Neural cell (in vitro differentiated cells): ENCODE data around the gene PMF1. TPM values are rescaled to one million over a fixed set of nuclear protein-coding genes. Genes with fewer than 3 reads are reported as not detected.

Experiments
- H2AFZ ChIP-seq: fragments of 200-600, 300-800 bp; sonication (generic), shearing (Covaris generic); 2 replicates; pipeline ENCODE4 v1.6.0; 2014; ENCODE audit warnings: low read depth, mild to moderate bottlenecking, antibody characterized with exemption, low read length, moderate library complexity
- H3F3A ChIP-seq: fragments of 200-600 bp; shearing (Covaris generic); 2 replicates; pipeline ENCODE4 v1.6.1; 2016; ENCODE audit warnings: mild to moderate bottlenecking, moderate library complexity, mixed read lengths, antibody characterized with exemption, low read length; ENCODE audit not compliant: insufficient read depth, poor library complexity, severe bottlenecking
- H3K27ac ChIP-seq: fragments of 200-600, 300-800 bp; sonication (generic), shearing (Covaris generic); 2 replicates; pipeline ENCODE4 v1.5.1; 2014; ENCODE audit warnings: mild to moderate bottlenecking, low read length, moderate library complexity
- H3K27me3 ChIP-seq: fragments of 300-800, 200-600 bp; sonication (generic), shearing (Covaris generic); 2 replicates; pipeline ENCODE4 v1.6.0; 2014; ENCODE audit warnings: mild to moderate bottlenecking, low read depth, low read length, moderate library complexity; ENCODE audit not compliant: insufficient read depth
- H3K36me3 ChIP-seq: fragments of 300-800, 200-600 bp; sonication (generic), shearing (Covaris generic); 2 replicates; pipeline ENCODE4 v1.5.1; 2014; ENCODE audit warnings: mild to moderate bottlenecking, antibody characterized with exemption, low read length, moderate library complexity; ENCODE audit not compliant: insufficient read depth
- H3K4me2 ChIP-seq: fragments of 300-800, 200-600 bp; sonication (generic), shearing (Covaris generic); 2 replicates; pipeline ENCODE4 v1.6.0; 2014; ENCODE audit warnings: mild to moderate bottlenecking, low read length
- H3K4me3 ChIP-seq: fragments of 300-800, 200-600 bp; sonication (generic), shearing (Covaris generic); 2 replicates; pipeline ENCODE4 v1.5.1; 2014; ENCODE audit warnings: mild to moderate bottlenecking, low read length, moderate library complexity
- H3K79me2 ChIP-seq: fragments of 200-600 bp; shearing (Covaris generic); replicated peaks from 2 replicates; pipeline ENCODE4 v1.6.0; 2014; ENCODE audit warnings: mild to moderate bottlenecking, low read length, moderate library complexity; ENCODE audit not compliant: insufficient read depth
- H3K9ac ChIP-seq: fragments of 300-800, 200-600 bp; sonication (generic), shearing (Covaris generic); 2 replicates; pipeline ENCODE4 v1.6.1; 2016; ENCODE audit warnings: mild to moderate bottlenecking, low read length, mixed read lengths
- H3K9me2 ChIP-seq: fragments of 200-600 bp; shearing (Covaris generic); 2 replicates; pipeline ENCODE4 v1.6.1; 2016; ENCODE audit warnings: mild to moderate bottlenecking, low read length, mixed read lengths; ENCODE audit not compliant: insufficient read depth
- H3K9me3 ChIP-seq: fragments of 200-600, 300-800 bp; sonication (generic), shearing (Covaris generic); 2 replicates; pipeline ENCODE4 v1.6.1; 2016; ENCODE audit warnings: mild to moderate bottlenecking, mixed run types, low read length, moderate library complexity, mixed read lengths
- H4K20me1 ChIP-seq: fragments of 200-600 bp; shearing (Covaris generic); 2 replicates; pipeline ENCODE4 v1.6.1; 2016; ENCODE audit warnings: mild to moderate bottlenecking, mixed run types; ENCODE audit not compliant: insufficient read depth
- CTCF ChIP-seq: fragments of 450-650 bp; IDR thresholded peaks from 2 replicates; pipeline ENCODE4 v1.5.1; 2014; ENCODE audit warnings: antibody characterized with exemption, mild to moderate bottlenecking, moderate library complexity; ENCODE audit not compliant: poor library complexity, severe bottlenecking
- EP300 ChIP-seq: fragments of 450-650 bp; conservative IDR thresholded peaks from 2 replicates; pipeline ENCODE4 v1.6.1; 2014; ENCODE audit warnings: antibody characterized with exemption, mild to moderate bottlenecking, moderate library complexity; ENCODE audit not compliant: poor library complexity, severe bottlenecking
- EZH2 ChIP-seq: fragments of 200-600, 300-800 bp; shearing (Covaris generic), sonication (generic); IDR thresholded peaks from 2 replicates; pipeline ENCODE4 v1.6.1; 2014; ENCODE audit warnings: antibody characterized with exemption, low read length, borderline replicate concordance, mild to moderate bottlenecking; ENCODE audit not compliant: insufficient read depth, poor library complexity, severe bottlenecking
- MXI1 ChIP-seq: fragments of 450-650 bp; conservative IDR thresholded peaks from 2 replicates; pipeline ENCODE4 v1.6.1; 2014; ENCODE audit warnings: antibody characterized with exemption, mild to moderate bottlenecking; ENCODE audit not compliant: poor library complexity, severe bottlenecking
- POLR2AphosphoS5 ChIP-seq: IDR thresholded peaks from 2 replicates; pipeline ENCODE4 v1.6.1; 2012
- RAD21 ChIP-seq: fragments of 450-650 bp; conservative IDR thresholded peaks from 2 replicates; pipeline ENCODE4 v1.6.1; 2014; ENCODE audit warnings: antibody characterized with exemption, mild to moderate bottlenecking, moderate library complexity
- REST ChIP-seq: IDR thresholded peaks from 2 replicates; pipeline ENCODE4 v1.6.1; 2012; ENCODE audit warnings: borderline replicate concordance
- SMC3 ChIP-seq: fragments of 450-650 bp; conservative IDR thresholded peaks from 2 replicates; pipeline ENCODE4 v1.6.1; 2014; ENCODE audit warnings: antibody characterized with exemption, mild to moderate bottlenecking, moderate library complexity; ENCODE audit not compliant: poor library complexity
- TAF1 ChIP-seq: IDR thresholded peaks from 2 replicates; pipeline ENCODE4 v1.6.1; 2012; ENCODE audit warnings: low read depth
- polyA plus RNA-seq: library from polyadenylated mRNA; depleted of rRNA; stranded (reverse); fragments of >200 nt; gene quantifications from 2 replicates; pipeline ENCODE4 v1.2.3, GENCODE V29; 2014

The PMF1 gene
- polyA plus RNA-seq, 1 donor from 2014 or later, result 97.0 TPM

DNA sequence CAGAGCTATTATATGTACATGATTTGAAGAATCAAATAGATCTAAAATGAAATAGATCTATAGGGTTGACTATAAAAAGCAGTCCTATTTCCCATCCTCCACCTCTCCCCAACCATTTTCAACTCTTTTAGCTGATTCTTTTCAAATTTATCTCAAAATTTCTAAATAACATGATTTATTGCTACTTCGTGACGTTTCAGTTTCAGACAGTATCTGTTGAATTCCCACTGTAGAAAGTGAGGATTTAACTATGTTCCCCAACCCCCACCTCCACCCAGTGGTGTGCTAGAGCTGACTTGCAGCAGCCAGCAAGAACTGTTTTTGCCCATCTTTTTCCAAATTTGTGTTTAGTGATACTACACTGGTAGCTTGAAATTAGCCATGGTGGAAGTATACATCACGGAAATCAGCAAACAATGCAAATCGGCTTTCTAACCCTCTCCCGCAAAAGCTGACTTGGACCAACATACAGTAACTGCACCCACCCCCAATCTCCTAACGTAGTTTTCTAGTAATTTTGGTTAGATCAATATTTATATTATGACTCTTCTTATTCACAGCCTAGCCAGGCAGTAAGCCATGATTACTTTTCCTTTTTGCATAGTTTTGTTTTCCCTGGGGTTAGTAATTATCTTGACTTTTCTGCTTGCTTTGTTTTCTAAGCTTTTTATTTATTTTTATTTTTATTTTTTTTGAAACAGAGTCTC, 48.5 kb upstream of the PMF1 start:
- TF ChIP-seq SMC3 (no peak), REST (no peak), TAF1 (no peak), RAD21 (no peak), EP300 (no peak), MXI1 (no peak), EZH2 (no peak), POLR2AphosphoS5 (no peak), CTCF (no peak)

DNA sequence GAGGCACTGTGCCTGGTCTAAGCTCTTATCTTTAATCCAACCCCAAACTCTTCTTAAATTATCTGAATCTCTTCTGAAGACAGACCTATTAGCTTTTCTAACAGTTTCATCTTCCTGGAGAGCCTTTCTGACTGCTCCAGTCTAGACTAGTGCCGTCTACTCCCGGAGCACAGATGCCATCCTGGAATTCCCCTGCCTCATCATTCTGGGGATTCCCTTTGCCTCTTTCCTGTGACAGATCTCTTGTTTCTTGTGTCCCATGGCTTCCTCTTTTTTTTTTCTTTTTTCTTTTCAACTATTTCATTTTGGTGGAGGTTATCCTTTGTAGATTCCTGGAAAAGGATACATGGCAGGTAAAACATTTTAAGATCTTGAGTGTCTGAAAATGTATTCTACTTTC, 47.7 kb upstream of the PMF1 start:
- no peak overlapping the region for H3K4me2 ChIP-seq
- peaks cover 11% of the 10 kb centered on the region for H3K36me3 ChIP-seq
- H3K79me2 ChIP-seq, result no peaks in the 10 kb centered on the region
- no peaks in the 10 kb centered on the region for H4K20me1 ChIP-seq
- H3K9me3 ChIP-seq, result no peaks in the 10 kb centered on the region
- H3K27me3 ChIP-seq, result no peaks in the 10 kb centered on the region
- no peak for TF ChIP-seq CTCF
- TF ChIP-seq POLR2AphosphoS5, result no peak
- no peak for TF ChIP-seq EP300
- no peak for TF ChIP-seq RAD21
- no peak for TF ChIP-seq EZH2
- no peak for TF ChIP-seq SMC3
- TF ChIP-seq MXI1, result no peak
- no peak for TF ChIP-seq TAF1
- no peak overlapping the region for H3K4me3 ChIP-seq
- H2AFZ ChIP-seq, result no peak overlapping the region
- H3K27ac ChIP-seq, result no peak overlapping the region
- no peak overlapping the region for H3K9ac ChIP-seq
- no peaks in the 10 kb centered on the region for H3F3A ChIP-seq
- no peaks in the 10 kb centered on the region for H3K9me2 ChIP-seq

More for the DNA sequence above, 48.5 kb upstream of the PMF1 start:
- no peaks in the 10 kb centered on the region for H3K27me3 ChIP-seq
- H3K9me2 ChIP-seq, result no peaks in the 10 kb centered on the region
- no peak overlapping the region for H2AFZ ChIP-seq
- H3K9ac ChIP-seq, result no peak overlapping the region
- no peaks in the 10 kb centered on the region for H3K79me2 ChIP-seq
- no peaks in the 10 kb centered on the region for H3F3A ChIP-seq
- H3K9me3 ChIP-seq, result no peaks in the 10 kb centered on the region
- peaks cover 11% of the 10 kb centered on the region for H3K36me3 ChIP-seq
- no peak overlapping the region for H3K4me3 ChIP-seq
- no peak overlapping the region for H3K27ac ChIP-seq
- no peak overlapping the region for H3K4me2 ChIP-seq
- H4K20me1 ChIP-seq, result no peaks in the 10 kb centered on the region
